ENCODE data around the gene GABRB1.

GABRB1 gene

GRCh38 chr4:47031011-47031678 is at the start of gene GABRB1:
Gene GABRB1, plus strand, starts transcription at chr4:47031567.
- Histone ChIP-seq H3K4me1 (ENCODE audit: low read length) (no peaks in the 10 kb centered on the region), H3K9ac (ENCODE audit: low read length) (no peak within 1 kb of the TSS), H3K36me3 (replicated peaks; ENCODE audit: low read depth, low read length) (no peaks in the 10 kb centered on the region), H3K79me2 (ENCODE audit: low read length) (no peaks in the 10 kb centered on the region), H3K9me3 (ENCODE audit: insufficient read depth, low read length) (no peaks in the 10 kb centered on the region), H3K27me3 (ENCODE audit: low read depth, low read length) (no peaks in the 10 kb centered on the region), H3K27ac (ENCODE audit: low read length) (no peak within 1 kb of the TSS), H2AFZ (ENCODE audit: low read depth, low read length) (no peak within 1 kb of the TSS), H3K4me2 (ENCODE audit: low read length) (no peak within 1 kb of the TSS), H3K4me3 (ENCODE audit: low read length) (no peak within 1 kb of the TSS), H4K20me1 (ENCODE audit: insufficient read depth, low read length) (no peaks in the 10 kb centered on the region)
- TF ChIP-seq CTCF (IDR thresholded peaks at IDR 0.05; ENCODE audit: low read depth, low read length) (no peak), EZH2phosphoT487 (IDR thresholded peaks at IDR 0.05; ENCODE audit: low read depth) (no peak)

DNA sequence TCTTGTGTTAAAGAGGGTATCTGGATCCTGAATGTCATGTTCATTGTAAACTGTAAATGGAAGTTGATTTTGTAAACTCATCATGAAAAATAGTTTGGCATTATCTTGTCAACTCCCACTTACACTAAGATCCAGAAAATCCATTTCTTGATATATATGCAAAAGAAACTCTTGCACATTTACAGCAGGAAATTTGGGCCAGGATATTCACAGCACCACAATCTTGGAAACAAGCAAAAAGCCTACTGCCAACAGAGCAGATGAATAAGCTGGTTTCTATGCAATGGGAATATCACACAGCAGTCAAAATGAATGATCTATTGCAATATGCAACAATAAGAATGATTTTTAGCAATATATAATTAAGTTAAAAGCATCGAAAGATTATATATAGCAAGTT is 46.6 kb upstream of the GABRB1 start:
- Histone ChIP-seq H3K9ac (ENCODE audit: low read length) (no peak overlapping the region), H3K9me3 (ENCODE audit: insufficient read depth, low read length) (no peaks in the 10 kb centered on the region), H2AFZ (ENCODE audit: low read depth, low read length) (no peak overlapping the region), H4K20me1 (ENCODE audit: insufficient read depth, low read length) (no peaks in the 10 kb centered on the region), H3K27ac (ENCODE audit: low read length) (no peak overlapping the region), H3K4me1 (ENCODE audit: low read length) (no peaks in the 10 kb centered on the region), H3K27me3 (ENCODE audit: low read depth, low read length) (no peaks in the 10 kb centered on the region), H3K4me3 (ENCODE audit: low read length) (no peak overlapping the region), H3K36me3 (replicated peaks; ENCODE audit: low read depth, low read length) (no peaks in the 10 kb centered on the region), H3K4me2 (ENCODE audit: low read length) (no peak overlapping the region), H3K79me2 (ENCODE audit: low read length) (no peaks in the 10 kb centered on the region)
- TF ChIP-seq CTCF (IDR thresholded peaks at IDR 0.05; ENCODE audit: low read depth, low read length) (no peak), EZH2phosphoT487 (IDR thresholded peaks at IDR 0.05; ENCODE audit: low read depth) (no peak)

GRCh38 chr4:46986922-46987638 is 44.3 kb upstream of the GABRB1 start:
- no peak overlapping the region for H3K9ac ChIP-seq (ENCODE audit: low read length)
- no peaks in the 10 kb centered on the region for H3K36me3 ChIP-seq (replicated peaks; ENCODE audit: low read depth, low read length)
- no peak overlapping the region for H2AFZ ChIP-seq (ENCODE audit: low read depth, low read length)
- no peaks in the 10 kb centered on the region for H4K20me1 ChIP-seq (ENCODE audit: insufficient read depth, low read length)
- no peaks in the 10 kb centered on the region for H3K4me1 ChIP-seq (ENCODE audit: low read length)
- no peak overlapping the region for H3K27ac ChIP-seq (ENCODE audit: low read length)
- H3K27me3 ChIP-seq (ENCODE audit: low read depth, low read length): no peaks in the 10 kb centered on the region
- no peak overlapping the region for H3K4me2 ChIP-seq (ENCODE audit: low read length)
- no peaks in the 10 kb centered on the region for H3K9me3 ChIP-seq (ENCODE audit: insufficient read depth, low read length)
- no peak overlapping the region for H3K4me3 ChIP-seq (ENCODE audit: low read length)
- TF ChIP-seq CTCF (IDR thresholded peaks at IDR 0.05; ENCODE audit: low read depth, low read length) (no peak), EZH2phosphoT487 (IDR thresholded peaks at IDR 0.05; ENCODE audit: low read depth) (no peak)
- no peaks in the 10 kb centered on the region for H3K79me2 ChIP-seq (ENCODE audit: low read length)

DNA sequence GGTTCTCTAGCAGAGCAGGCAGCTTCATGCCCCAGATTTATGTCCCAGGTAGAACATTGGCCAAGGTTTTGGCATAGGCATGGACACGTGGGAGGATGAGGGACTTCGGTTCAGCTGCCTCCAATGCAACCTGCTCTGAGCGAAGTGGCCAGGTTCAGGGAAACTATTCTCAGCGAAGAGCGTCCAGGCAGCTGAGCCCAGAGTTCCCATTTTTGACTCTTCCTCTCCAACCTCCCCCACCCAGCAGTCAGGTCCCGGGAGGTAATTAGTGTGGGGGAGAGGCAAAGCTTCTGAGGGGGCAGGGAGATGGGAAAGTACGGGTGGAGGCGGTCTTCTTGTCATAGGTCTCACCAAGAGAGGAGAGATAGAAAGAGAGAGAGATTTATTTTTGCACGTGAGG is 39.0 kb upstream of the GABRB1 start:
- H3K9ac ChIP-seq (ENCODE audit: low read length): no peak overlapping the region
- H3K4me1 ChIP-seq (ENCODE audit: low read length): no peaks in the 10 kb centered on the region
- TF ChIP-seq CTCF (IDR thresholded peaks at IDR 0.05; ENCODE audit: low read depth, low read length) (no peak), EZH2phosphoT487 (IDR thresholded peaks at IDR 0.05; ENCODE audit: low read depth) (no peak)
- no peak overlapping the region for H2AFZ ChIP-seq (ENCODE audit: low read depth, low read length)
- H3K27ac ChIP-seq (ENCODE audit: low read length): no peak overlapping the region
- H3K9me3 ChIP-seq (ENCODE audit: insufficient read depth, low read length): no peaks in the 10 kb centered on the region
- H3K79me2 ChIP-seq (ENCODE audit: low read length): no peaks in the 10 kb centered on the region
- H4K20me1 ChIP-seq (ENCODE audit: insufficient read depth, low read length): no peaks in the 10 kb centered on the region
- H3K4me3 ChIP-seq (ENCODE audit: low read length): no peak overlapping the region
- no peak overlapping the region for H3K4me2 ChIP-seq (ENCODE audit: low read length)
- no peaks in the 10 kb centered on the region for H3K36me3 ChIP-seq (replicated peaks; ENCODE audit: low read depth, low read length)
- no peaks in the 10 kb centered on the region for H3K27me3 ChIP-seq (ENCODE audit: low read depth, low read length)
